K562 (cell line): Measurements from ENCODE around the gene ETHE1. TPM values are rescaled to one million over a fixed set of nuclear protein-coding genes. Genes with fewer than 3 reads are reported as not detected.

Experiments used
- ATAC-seq: fragments of 200-7000 bp; cut with Tn5 transposase; 3 replicates; pipeline ENCODE4 v1.9.1; 2020; ENCODE audit warnings: moderate library complexity
- BruUV-seq: library from RNA; stranded (reverse); fragments of 400-500 nt; replicated peaks from 2 replicates; lab custom pipeline; 2021; lab: Mats Ljungman, UMichigan
- CTCF ChIA-PET: fragments of 300-600 bp; formaldehyde crosslinking; extraction: SDS; loops from one replicate; lab custom pipeline; 2021; ENCODE audit warnings: low intra/inter-chr PET ratio; lab: Yijun Ruan, JAX
- POLR2A ChIA-PET: fragments of 300-600, 350-650 bp; sonication (Branson Sonifier 250); formaldehyde crosslinking; extraction: SDS; loops from one replicate; lab custom pipeline; 2021; ENCODE audit warnings: antibody characterized with exemption, inconsistent platforms; lab: Yijun Ruan, JAX
- DNase-seq, 4 experiments: peaks; one replicate each; pipeline versions ENCODE4 v3.0.0 to v3.0.0-alpha.2; 2011 to 2018; ENCODE audit warnings: low spot score in 3 of 4, mixed read lengths in 3 of 4; ENCODE audit errors: extremely low read depth in 1 of 4
- FAIRE-seq: peaks from 2 replicates; lab custom pipeline; 2011; peaks lifted over from hg19 to GRCh38; lab: Jason Lieb, UNC
- H2AFZ ChIP-seq: 2 replicates; pipeline ENCODE4 v1.6.0; 2011; ENCODE audit warnings: low read depth, low read length, control low read depth, inconsistent platforms
- H3K27ac ChIP-seq: fragments of 200-600 bp; 3 replicates; pipeline ENCODE4 v1.8.0; 2011; ENCODE audit warnings: low read depth, mild to moderate bottlenecking, control low read depth, inconsistent platforms, low read length, moderate library complexity, mixed read lengths; ENCODE audit errors: extremely low read depth
- H3K27me3 ChIP-seq, 2 experiments: fragments of 300-600 bp in 1 of 2; 2 replicates in 1 of 2; 3 replicates in 1 of 2; pipeline versions ENCODE4 v1.6.0 to v1.8.0; 2011; ENCODE audit warnings: inconsistent platforms in 2 of 2, low read length in 2 of 2, mild to moderate bottlenecking in 1 of 2, mixed read lengths in 1 of 2, moderate library complexity in 1 of 2; ENCODE audit not compliant: control insufficient read depth in 2 of 2, insufficient read depth in 2 of 2
- H3K36me3 ChIP-seq: fragments of 300-600 bp; 3 replicates; pipeline ENCODE4 v1.8.0; 2011; ENCODE audit warnings: mild to moderate bottlenecking, low read length, inconsistent platforms; ENCODE audit not compliant: control insufficient read depth, insufficient read depth
- H3K4me1 ChIP-seq, 2 experiments: fragments of 200-600 bp in 1 of 2; replicated peaks in 1 of 2; 2 replicates in 1 of 2; 3 replicates in 1 of 2; pipeline versions ENCODE4 v1.5.1 to v1.8.0; 2011; ENCODE audit warnings: inconsistent platforms in 2 of 2, low read length in 2 of 2, mild to moderate bottlenecking in 1 of 2, mixed read lengths in 1 of 2, moderate library complexity in 1 of 2; ENCODE audit not compliant: control insufficient read depth in 2 of 2, insufficient read depth in 2 of 2
- H3K4me2 ChIP-seq: 2 replicates; pipeline ENCODE4 v1.6.1; 2011; ENCODE audit warnings: low read length, control low read depth, inconsistent platforms, mixed read lengths; ENCODE audit not compliant: insufficient read depth
- H3K4me3 ChIP-seq: fragments of 200-600 bp; sonication (generic), shearing (Covaris generic); 2 replicates; pipeline ENCODE4 v1.5.1; 2016; ENCODE audit warnings: control low read depth, inconsistent platforms
- H3K79me2 ChIP-seq: fragments of 200-600 bp; 3 replicates; pipeline ENCODE4 v1.8.0; 2011; ENCODE audit warnings: low read length, inconsistent platforms; ENCODE audit not compliant: control insufficient read depth, insufficient read depth
- H3K9ac ChIP-seq, 2 experiments: 2 replicates each; pipeline versions ENCODE4 v1.6.0 to v1.6.1; 2011; ENCODE audit warnings: low read depth in 2 of 2, low read length in 2 of 2, control low read depth in 1 of 2, inconsistent platforms in 1 of 2, mild to moderate bottlenecking in 1 of 2, mixed read lengths in 1 of 2; ENCODE audit not compliant: insufficient read depth in 1 of 2
- H3K9me1 ChIP-seq: one replicate; pipeline ENCODE4 v1.6.0; 2011; ENCODE audit warnings: inconsistent platforms, mild to moderate bottlenecking, low read length, moderate library complexity; ENCODE audit not compliant: control insufficient read depth, insufficient read depth
- H3K9me3 ChIP-seq: replicated peaks from 2 replicates; pipeline ENCODE4 v1.5.1; 2011; ENCODE audit warnings: low read depth, low read length, inconsistent platforms; ENCODE audit not compliant: control insufficient read depth, insufficient read depth
- H4K20me1 ChIP-seq: replicated peaks from 2 replicates; pipeline ENCODE4 v1.6.1; 2011; ENCODE audit warnings: low read length, inconsistent platforms, mixed read lengths; ENCODE audit not compliant: control insufficient read depth, insufficient read depth
- CXXC5 ChIP-seq: fragments of 250-450 bp; sonication (Bioruptor Pico); IDR thresholded peaks from 2 replicates; pipeline ENCODE4 v1.8.0; 2022; ENCODE audit warnings: inconsistent platforms, mild to moderate bottlenecking, moderate library complexity
- DACH1 ChIP-seq: fragments of 450-650 bp; IDR thresholded peaks from 2 replicates; pipeline ENCODE4 v1.6.1; 2018; ENCODE audit not compliant: partially characterized antibody
- ETS1 ChIP-seq: conservative IDR thresholded peaks from 2 replicates; pipeline ENCODE4 v1.6.1; 2011; ENCODE audit warnings: low read depth, mild to moderate bottlenecking, low read length; ENCODE audit not compliant: control insufficient read depth
- MCM5 ChIP-seq: fragments of 450-650 bp; IDR thresholded peaks from 2 replicates; pipeline ENCODE4 v1.6.1; 2016; ENCODE audit warnings: low read depth
- NFATC3 ChIP-seq: fragments of 450-650 bp; IDR thresholded peaks from 2 replicates; pipeline ENCODE4 v1.6.1; 2017; ENCODE audit warnings: mild to moderate bottlenecking
- NFYB ChIP-seq: IDR thresholded peaks from 2 replicates; pipeline ENCODE4 v1.6.1; 2011; ENCODE audit warnings: mild to moderate bottlenecking, moderate library complexity; ENCODE audit not compliant: insufficient read length; ENCODE audit errors: extremely low read depth
- POLR2AphosphoS2 ChIP-seq: IDR thresholded peaks from 2 replicates; pipeline ENCODE4 v1.6.1; 2012; ENCODE audit warnings: low read length, improper control_type of control experiment
- RBM22 ChIP-seq: fragments of 200-400 bp; formaldehyde crosslinking; IDR thresholded peaks from 2 replicates; pipeline ENCODE4 v1.6.1; 2018; ENCODE audit warnings: low read length, low read depth; ENCODE audit not compliant: poor library complexity, severe bottlenecking
- RCOR1 ChIP-seq, 2 experiments: IDR thresholded peaks; 2 replicates each; pipeline ENCODE4 v1.6.1; 2012; ENCODE audit warnings: low read depth in 2 of 2, low read length in 2 of 2, borderline replicate concordance in 1 of 2, improper control_type of control experiment in 1 of 2
- ZBTB17 ChIP-seq: fragments of 450-650 bp; formaldehyde crosslinking; IDR thresholded peaks from 2 replicates; pipeline ENCODE4 v1.4.0; 2020; ENCODE audit warnings: mild to moderate bottlenecking
- ZMIZ1 ChIP-seq, 2 experiments: fragments of 150-350 bp in 1 of 2; IDR thresholded peaks; 2 replicates each; pipeline ENCODE4 v1.6.1; 2012 to 2016; ENCODE audit warnings: low read depth in 2 of 2, low read length in 2 of 2, mild to moderate bottlenecking in 1 of 2, moderate library complexity in 1 of 2
- ZNF445 ChIP-seq: fragments of 250-450 bp; sonication (Bioruptor Pico); IDR thresholded peaks from 2 replicates; pipeline ENCODE4 v1.4.0; 2020; ENCODE audit warnings: low read depth, mild to moderate bottlenecking, moderate library complexity
- ZNF586 ChIP-seq: fragments of 450-650 bp; formaldehyde crosslinking; conservative IDR thresholded peaks from 2 replicates; pipeline ENCODE4 v1.4.0; 2020; ENCODE audit warnings: mild to moderate bottlenecking, moderate library complexity
- WGBS: fragments of 100-300 bp; shearing (Covaris generic); methylation state at CpG from one replicate; pipeline ENCODE4 v1.1.6; 2016; ENCODE audit warnings: low coverage, mixed read lengths; ENCODE audit not compliant: insufficient coverage; ENCODE audit errors: missing lambda C conversion rate; 5-methylcytosine and 5-hydroxymethylcytosine counted together
- in situ Hi-C: fragments of 300-500 bp; cut with MboI; formaldehyde crosslinking; loops from 4 replicates; pipeline ENCODE4 v1.15.0; 2018; ENCODE audit warnings: inconsistent platforms, mixed read lengths
- intact Hi-C: fragments of 100-400 bp; cut with micrococcal nuclease; formaldehyde crosslinking; loops from 2 replicates; pipeline ENCODE4 v1.14.2; 2022
- polyA plus RNA-seq, 8 experiments: library from polyadenylated mRNA; depleted of rRNA in 4 of 8; stranded (reverse) in 5 of 8; unstranded in 3 of 8; fragments of >200 nt; fragmentation: Nextera tagmentation in 2 of 8; fragmentation: Illumina TruSeq in 1 of 8; extraction: Ambion mirVana in 2 of 8; extraction: Trizol in 1 of 8; gene quantifications; 2 replicates each; pipeline versions ENCODE4 v1.2.1 to v1.2.3, GENCODE V29; 2011 to 2014; ENCODE audit warnings: inconsistent platforms in 1 of 8, missing spikeins in 1 of 8
- total RNA-seq, 7 experiments: library from RNA; depleted of rRNA in 6 of 7; stranded (reverse); fragments of >200 nt in 6 of 7; fragmentation: Illumina TruSeq in 2 of 7; extraction: Trizol in 2 of 7; gene quantifications; 2 replicates each; pipeline versions ENCODE4 v1.2.1 to v1.2.3, GENCODE V29; 2011 to 2021; ENCODE audit warnings: low replicate concordance in 1 of 7

ETHE1 gene
- total and polyA plus RNA-seq, 9 of the 15 experiments (the other 6 are each of a cell fraction or from before 2014, with no cell fraction given), result 2.9 to 21.0 (median 10.2) TPM

- TF ChIP-seq DACH1, result no peak
These were observed 50.4 kb downstream of the ETHE1 start (continued) for GRCh38 chr19:43476606-43477005.

- DNase-seq (peak; percentile 96 to 99 (median 98)), FAIRE-seq (peak; percentile 96), ATAC-seq (peak; percentile 96)
- no peaks in the 10 kb centered on the region for H3K27me3 ChIP-seq
- no peaks in the 10 kb centered on the region for H3K9me1 ChIP-seq
- no peaks in the 10 kb centered on the region for H3K9me3 ChIP-seq
- no peaks in the 10 kb centered on the region for H3K79me2 ChIP-seq
- H3K4me1 ChIP-seq, result peaks cover 10 to 12% of the 10 kb centered on the region in 2 experiments
- peak overlapping the region; percentile 94 for H2AFZ ChIP-seq
- intact Hi-C loops, result no loop called here
- in situ Hi-C loops, result no loop called here
- BruUV-seq, result TSS peak; percentile 63
- CTCF ChIA-PET, result no interaction called here
- H3K27ac ChIP-seq, result peak overlapping the region; percentile 74
- H4K20me1 ChIP-seq, result 0 out of 2 replicates have a peak, but pooled peaks cover 3% of the 10 kb centered on the region
- POLR2A ChIA-PET, result interaction anchor here (0.8 to 1.4 kb wide), 3 partner anchors 12 to 44 kb away, joined by 3 to 5 read pairs (median 5); no protein-coding TSS in a partner anchor
- WGBS, result 2% methylated on average over 44 of the region's 46 CpGs
- peak overlapping the region; percentile 48 for H3K4me3 ChIP-seq
- H3K9ac ChIP-seq, result peak overlapping the region; percentile 70 to 91
- no peaks in the 10 kb centered on the region for H3K36me3 ChIP-seq
- peak overlapping the region; percentile 73 for H3K4me2 ChIP-seq
- TF ChIP-seq ETS1 (no peak), CXXC5 (peak; percentile 86), ZBTB17 (no peak), ZMIZ1 (IDR thresholded peaks at IDR 0.05; ENCODE audit: low read depth in 2 of 2, low read length in 2 of 2) (0 out of 4 replicates have a peak, but pooled peaks of 1 of the 2 experiments have one; percentile 5), ZNF445 (CRISPR knock-in tag) (no peak), RBM22 (no peak), NFYB (no peak), NFATC3 (no peak), RCOR1 (IDR thresholded peaks at IDR 0.05; ENCODE audit: borderline replicate concordance in 1 of 2, low read depth in 2 of 2, low read length in 2 of 2) (peak in 1 of 2 experiments; percentile 63; a peak in 1 of 4 replicates), ZNF586 (CRISPR knock-in tag) (no peak), POLR2AphosphoS2 (peak; percentile 65; the same call in 1 of the 2 replicates), MCM5 (no peak)
These were observed 51.9 kb downstream of the ETHE1 start for GRCh38 chr19:43474986-43475705.
